ENCODE measurements around the gene NFKBIA.

GRCh38 chr14:35351897-35352273, 52.7 kb downstream of the NFKBIA start:
- TF ChIP-seq EZH2 (IDR thresholded peaks at IDR 0.05; ENCODE audit: borderline replicate concordance, low read length) (no peak), CTCF (IDR thresholded peaks at IDR 0.05; ENCODE audit: low read length) (no peak)

All from OCI-LY1 (cell line).